Right lobe of liver (tissue), 6 donors: ENCODE measurements around the gene NPNT. TPM values are rescaled to one million over a fixed set of nuclear protein-coding genes. Genes with fewer than 3 reads are reported as not detected.

Experiments used
- ATAC-seq, 4 donors: fragments of 200-7000 bp; cut with Tn5 transposase; one replicate each; pipeline ENCODE4 v1.9.1; 2020; ENCODE audit warnings: mild to moderate bottlenecking in 4 of 4, moderate library complexity in 4 of 4
- DNase-seq, 3 donors: peaks; one replicate each; pipeline ENCODE4 v3.0.0-alpha.2; 2020
- H3K27ac ChIP-seq, 3 donors: fragments of 200-600 bp; one replicate each; pipeline ENCODE4 v1.8.0; 2022
- H3K27me3 ChIP-seq, 2 donors: fragments of 200-600 bp; one replicate each; pipeline ENCODE4 v1.8.0; 2022
- H3K36me3 ChIP-seq, 4 donors: fragments of 200-600 bp; sonication (generic) in 1 of 4; one replicate each; pipeline versions ENCODE4 v1.5.1 to v1.8.0; 2017 to 2022; ENCODE audit warnings: control low read depth in 1 of 4
- H3K4me1 ChIP-seq, 4 donors: fragments of 200-600 bp; sonication (generic) in 1 of 4; one replicate each; pipeline versions ENCODE4 v1.5.1 to v1.8.0; 2017 to 2022; ENCODE audit warnings: control low read depth in 1 of 4
- H3K4me3 ChIP-seq, 3 donors: fragments of 200-600 bp; one replicate each; pipeline ENCODE4 v1.8.0; 2022
- H3K9me3 ChIP-seq, 4 donors: fragments of 200-600 bp; sonication (generic) in 1 of 4; one replicate each; pipeline versions ENCODE4 v1.5.1 to v1.8.0; 2017 to 2022; ENCODE audit warnings: control low read depth in 1 of 4
- CTCF ChIP-seq, 4 donors: fragments of 200-600 bp in 3 of 4; fragments of 450-650 bp in 1 of 4; IDR thresholded peaks; one replicate each; pipeline versions ENCODE4 v1.5.1 to v1.8.0; 2016 to 2022; ENCODE audit warnings: antibody characterized with exemption in 4 of 4, mild to moderate bottlenecking in 2 of 4
- POLR2A ChIP-seq: fragments of 450-650 bp; IDR thresholded peaks from one replicate; pipeline ENCODE4 v1.6.1; 2017; ENCODE audit warnings: antibody characterized with exemption, mild to moderate bottlenecking
- WGBS: methylation state at CpG from one replicate; pipeline ENCODE4 v1.1.6; 2018; ENCODE audit warnings: low coverage, low lambda C conversion rate; ENCODE audit not compliant: insufficient coverage; ENCODE audit errors: missing lambda C conversion rate; 5-methylcytosine and 5-hydroxymethylcytosine counted together
- intact Hi-C, 2 donors: fragments of 100-400 bp; cut with DNase I; formaldehyde crosslinking; loops; one replicate each; pipeline versions ENCODE4 v1.11.2 to v1.14.1; 2022
- total RNA-seq, 6 experiments: library from RNA; depleted of rRNA in 2 of 6; stranded (reverse); fragments of >200 nt in 2 of 6; fragmentation: NEBNext Ultra II Directional in 3 of 6; extraction: Animal tissue kit (Norgen Biotek cat#: 25700) in 3 of 6; gene quantifications; one replicate each; pipeline versions ENCODE4 v1.1.0 to v1.2.4, GENCODE V29; 2016 to 2023
- donor health status: DM: no; HTN: yes; CAD: no.
- donor health status: DM: no; HTN: no; CAD: no.
- donor health status: DM: no; HTN: no; CAD: no.
- donor health status: DM: no; HTN: yes; CAD: no.
- donor health status: DM: no; HTN: yes; CAD: no.

Gene NPNT
- total RNA-seq, 6 experiments from 2014 or later, result 0.71 to 1.7 (median 1.1) TPM

- 80% methylated on average over 4 of the region's 5 CpGs for WGBS
Measured at GRCh38 chr4:106017975-106018374, 122.7 kb downstream of the NPNT start.

GRCh38 chr4:106019771-106020170 lies 124.5 kb downstream of the NPNT start:
- Histone ChIP-seq H3K36me3 (no peaks in the 10 kb centered on the region), H3K4me3 (no peak overlapping the region), H3K27me3 (no peaks in the 10 kb centered on the region), H3K27ac (no peak overlapping the region), H3K9me3 (no peaks in the 10 kb centered on the region), H3K4me1 (no peaks in the 10 kb centered on the region)
- intact Hi-C loops, result no loop called here
- TF ChIP-seq POLR2A, result no peak
- no peak for TF ChIP-seq CTCF (IDR thresholded peaks at IDR 0.05)
- DNase-seq, result no peak
- ATAC-seq, result no peak

More at GRCh38 chr4:106017975-106018374, 122.7 kb downstream of the NPNT start:
- intact Hi-C loops, result no loop called here
- ATAC-seq, result no peak
- Histone ChIP-seq H3K27ac (no peak overlapping the region), H3K4me3 (no peak overlapping the region), H3K9me3 (no peaks in the 10 kb centered on the region), H3K36me3 (no peaks in the 10 kb centered on the region), H3K4me1 (no peaks in the 10 kb centered on the region), H3K27me3 (no peaks in the 10 kb centered on the region)
- DNase-seq, result no peak
- TF ChIP-seq POLR2A, result no peak
- no peak for TF ChIP-seq CTCF (IDR thresholded peaks at IDR 0.05)

Other genes with a start within 250 kb of the NPNT start
- gene INTS12, start 186.8 kb upstream of the NPNT start, total RNA-seq, result 10 to 100 TPM in 5 of 6 experiments, 1 to 10 TPM in 1; 9.3 to 19.0 (median 12.5) TPM
- 10 to 100 TPM in 1 of 6 experiments, 1 to 10 TPM in 5; 2.6 to 11.0 (median 3.6) TPM for gene GSTCD, start 186.7 kb upstream of the NPNT start, total RNA-seq